Measurements from ENCODE around the gene SLC35E2B.
"Not testable (repeated sequence)": the region's sequence is repeated elsewhere in the genome, so short reads cannot be mapped to it uniquely, and the experiment has no call there.

The SLC35E2B gene

DNA sequence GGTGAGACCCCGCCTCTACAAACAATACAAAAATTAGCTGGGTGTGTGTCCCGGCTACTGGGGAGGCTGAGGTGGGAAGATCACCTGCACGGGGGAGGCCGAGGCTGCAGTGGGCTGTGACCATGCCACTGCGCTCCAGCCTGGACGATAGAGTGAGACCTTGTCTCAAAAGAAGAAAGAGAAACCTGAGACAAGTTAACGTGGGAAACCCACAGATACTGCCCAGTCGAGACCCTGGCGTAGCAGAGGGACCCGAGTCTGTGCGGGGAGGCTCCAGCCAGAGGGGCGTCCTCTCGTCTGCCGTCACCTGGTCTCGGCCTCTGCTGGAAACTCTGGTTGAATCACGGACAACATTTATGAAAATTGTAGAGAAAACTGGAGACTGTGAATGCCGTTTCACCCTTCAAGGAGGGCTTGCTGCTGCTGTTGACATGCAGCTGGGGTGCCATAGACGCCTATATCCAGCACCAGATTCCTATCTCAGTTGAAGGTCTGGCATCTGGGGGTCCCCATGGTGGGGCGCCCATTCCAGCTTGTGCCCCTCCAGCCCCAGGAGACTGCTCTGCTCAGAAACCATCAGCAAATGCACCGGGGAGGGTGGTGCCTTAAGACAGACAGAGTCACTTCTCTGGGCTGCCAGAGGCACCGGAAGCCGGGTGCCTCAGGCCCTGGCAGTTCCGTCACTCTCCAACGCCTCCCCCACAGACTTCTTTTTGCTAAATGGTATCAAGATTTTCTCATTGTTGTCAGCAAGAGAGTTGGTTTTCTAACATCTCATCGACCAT, 20.2 kb downstream of the SLC35E2B start:
- no peak for DNase-seq

DNA sequence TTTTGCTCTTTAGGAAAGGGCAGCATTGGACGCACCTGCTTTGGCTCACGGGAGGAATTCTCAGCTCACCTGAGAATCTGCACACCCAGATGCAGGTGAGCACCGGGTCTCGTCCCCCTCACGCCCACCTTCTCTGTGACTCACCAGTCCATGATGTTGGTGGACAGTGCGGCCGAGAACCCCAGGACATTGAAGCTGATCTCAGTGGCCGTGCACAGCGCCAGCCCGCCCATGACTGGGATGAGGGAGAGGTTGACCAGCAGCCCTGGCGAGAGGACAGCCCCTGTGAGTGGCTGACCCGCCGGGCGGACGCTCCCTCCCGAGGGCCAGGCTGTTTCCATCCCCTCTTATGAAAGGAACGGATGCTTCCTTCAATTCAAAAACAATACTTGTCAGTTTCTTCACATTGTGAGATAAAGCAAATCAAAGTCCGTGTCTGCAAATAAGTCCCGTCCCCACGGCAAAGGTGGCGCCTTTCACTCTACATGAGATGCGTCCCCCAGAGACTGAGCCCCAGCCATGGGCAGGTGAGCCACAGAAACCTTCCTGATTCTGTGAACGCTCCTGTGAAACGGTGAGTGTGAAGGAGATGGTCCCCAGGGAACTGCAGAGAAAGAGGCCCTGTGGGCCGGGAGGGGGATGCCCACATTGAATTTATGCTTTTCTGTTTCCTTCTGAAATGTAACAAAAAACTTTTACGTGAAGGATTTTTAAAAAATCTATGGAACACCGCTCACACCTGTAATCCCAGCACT, 21.1 kb downstream of the SLC35E2B start:
- DNase-seq, result no peak

DNA sequence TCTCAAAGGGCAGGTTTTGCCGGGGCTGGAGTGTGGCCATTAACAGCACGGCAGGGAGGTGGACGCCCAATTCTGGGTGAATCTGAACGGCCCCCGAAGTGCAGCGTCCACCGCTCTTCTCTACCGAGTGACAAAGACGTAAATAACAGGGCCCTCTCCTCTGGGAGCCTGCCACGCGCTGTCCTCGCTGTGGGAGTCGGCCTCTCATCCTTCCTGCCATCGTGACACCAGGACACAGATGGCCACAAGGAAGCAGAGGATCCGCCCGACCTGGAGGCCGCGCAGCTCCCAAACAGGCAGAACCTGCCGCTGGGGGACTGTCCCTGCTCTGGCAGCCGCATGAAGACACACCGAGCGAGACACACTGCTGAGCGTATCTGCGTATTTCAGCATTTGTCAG, 21.7 kb downstream of the SLC35E2B start:
- DNase-seq, result no peak

DNA sequence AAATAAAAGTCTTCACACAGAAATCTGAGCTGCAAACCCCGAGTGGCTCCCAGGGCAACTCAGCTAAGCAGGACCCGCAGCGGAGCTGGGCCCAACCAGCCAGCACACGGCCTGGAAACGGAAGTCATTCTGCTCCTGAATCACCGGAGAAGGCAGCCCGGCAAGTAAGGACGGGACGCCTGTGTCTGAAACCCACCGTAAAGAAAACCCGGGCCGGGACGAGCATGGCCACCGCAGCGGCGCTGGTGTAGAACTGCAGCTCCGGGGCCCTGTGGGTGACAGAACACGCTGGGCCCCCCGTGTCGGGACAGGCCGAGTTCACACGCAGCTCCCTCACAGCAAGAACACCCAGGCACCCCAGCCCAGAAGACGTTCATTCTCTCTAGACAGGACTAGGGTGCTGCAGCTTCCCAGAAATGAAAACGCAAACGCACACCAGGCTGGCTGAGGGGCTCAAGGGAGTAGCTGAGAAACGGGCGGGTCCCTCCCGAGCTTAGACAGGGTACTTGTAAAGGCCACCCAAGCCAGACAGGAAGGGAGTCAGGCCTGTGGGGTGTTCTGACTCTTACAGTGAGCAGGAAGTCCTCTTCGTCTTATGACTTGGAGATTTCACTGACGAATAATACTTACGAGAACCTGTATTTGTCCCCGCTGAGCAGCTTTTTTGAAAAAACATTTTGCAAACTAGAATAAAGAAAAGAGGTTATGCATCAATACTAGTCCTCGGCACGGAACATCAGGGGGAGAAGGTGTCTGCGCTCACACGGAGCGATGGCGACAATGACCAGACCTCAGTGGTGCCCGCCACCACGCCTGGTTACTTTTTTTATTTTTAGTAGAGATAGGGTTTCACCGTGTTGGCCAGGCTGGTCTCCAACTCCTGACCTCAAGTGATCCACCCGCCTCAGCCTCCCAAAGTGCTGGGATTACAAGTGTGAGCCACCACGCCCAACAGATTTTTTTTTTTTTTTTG, 22.8 kb downstream of the SLC35E2B start:
- no peak for DNase-seq

DNA sequence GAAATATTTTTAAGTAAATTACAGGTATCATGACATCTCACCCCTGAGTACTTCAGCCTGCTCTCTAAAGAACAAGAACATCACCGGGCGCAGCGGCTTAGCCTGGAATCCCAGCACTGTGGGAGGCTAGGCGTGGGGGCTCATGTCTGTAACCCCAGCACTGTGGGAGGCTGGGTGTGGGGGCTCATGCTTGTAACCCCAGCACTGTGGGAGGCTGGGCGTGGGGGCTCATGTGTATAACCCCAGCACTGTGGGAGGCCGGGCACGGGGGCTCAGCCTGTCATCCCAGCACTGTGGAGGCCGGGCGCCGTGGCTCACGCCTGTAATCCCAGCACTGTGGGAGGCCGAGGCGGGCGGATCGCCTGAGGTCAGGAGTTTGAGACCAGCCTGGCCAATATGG, 26.1 kb downstream of the SLC35E2B start:
- DNase-seq, result no peak

DNA sequence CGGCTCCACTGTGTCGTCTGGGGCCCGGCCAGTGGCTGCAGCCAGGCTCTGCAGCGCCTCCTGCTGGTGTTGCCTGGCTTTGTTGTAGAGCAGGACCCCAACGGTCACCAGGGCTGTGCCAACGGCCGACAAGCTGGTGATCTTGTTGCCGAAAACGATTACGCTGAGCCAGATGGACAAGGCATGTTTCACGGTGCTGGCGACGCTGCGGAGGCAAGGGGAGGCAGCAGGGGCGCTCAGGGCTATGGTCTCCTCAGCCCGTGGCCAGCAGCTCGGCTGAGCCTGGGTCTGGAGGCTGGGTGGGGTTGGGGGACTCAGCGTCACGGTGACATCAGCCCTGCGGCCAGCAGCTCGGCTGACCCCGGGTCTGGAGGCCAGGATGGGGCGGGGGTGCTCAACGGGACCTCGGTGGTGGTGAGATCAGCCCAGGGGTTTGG, 26.8 kb downstream of the SLC35E2B start:
- DNase-seq, result peak; percentile 36 to 56

DNA sequence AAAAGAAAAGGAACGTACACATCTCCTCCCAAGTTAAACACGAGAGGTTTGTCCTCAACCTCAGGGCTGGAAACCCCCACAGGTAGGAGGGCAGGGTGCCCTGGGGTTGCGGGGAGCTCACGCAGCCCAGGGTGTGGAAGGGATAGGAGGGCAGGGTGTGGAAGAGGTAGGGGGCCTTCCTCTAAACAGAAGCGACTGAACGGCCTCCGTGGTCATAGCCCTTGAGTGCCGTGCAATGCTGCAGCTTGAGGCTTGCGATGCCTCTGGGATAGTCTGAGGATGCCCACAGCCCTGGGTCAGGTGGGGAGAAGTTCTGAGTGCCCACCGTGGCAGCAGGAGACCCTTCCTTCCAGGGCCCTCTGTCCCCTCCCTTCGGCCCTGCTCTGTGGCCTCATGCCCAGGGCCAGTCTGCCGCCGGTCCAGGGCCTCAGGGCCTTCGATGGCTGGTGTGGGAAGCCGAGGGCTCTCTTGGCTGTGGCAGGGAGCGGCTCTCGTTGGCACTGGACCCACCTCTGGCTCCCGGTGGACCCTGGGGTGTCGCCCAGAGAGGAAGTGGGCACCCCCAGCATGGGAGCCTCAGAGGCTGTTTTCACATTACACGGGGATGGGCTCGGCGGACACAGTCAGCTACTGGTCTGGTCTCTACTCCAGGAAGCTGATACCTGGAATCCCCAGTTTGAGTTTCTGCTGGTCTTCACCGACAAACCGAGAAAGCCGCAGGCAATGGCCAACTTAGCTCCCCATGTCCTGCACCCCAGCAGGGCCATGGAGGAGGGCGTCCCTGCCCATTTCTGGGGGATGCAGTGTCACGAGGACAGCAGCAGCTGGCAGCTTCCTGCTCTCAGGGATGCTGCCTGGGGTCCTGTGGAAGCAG, 27.4 kb downstream of the SLC35E2B start:
- DNase-seq, result no peak

DNA sequence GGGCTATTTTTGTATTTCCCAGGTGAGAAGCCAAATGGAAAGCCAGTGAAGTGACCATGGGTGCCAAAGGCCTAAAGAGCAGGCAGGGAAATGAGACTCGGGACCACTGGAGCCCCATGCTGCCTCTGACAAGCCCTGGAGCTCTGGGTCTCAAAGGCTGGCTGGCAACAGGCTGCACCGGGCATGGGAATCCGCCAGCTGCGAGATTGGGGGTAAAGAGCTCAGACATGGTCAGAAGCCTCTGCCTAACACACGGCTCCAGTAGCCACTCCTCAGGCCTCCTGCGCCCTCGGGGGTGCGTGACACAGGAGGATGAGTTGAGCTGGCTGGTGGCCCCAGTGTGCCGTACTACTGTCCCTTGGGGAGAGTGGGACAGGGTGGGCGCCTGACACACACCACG, 28.3 kb downstream of the SLC35E2B start:
- not testable (repeated sequence) for DNase-seq

DNA sequence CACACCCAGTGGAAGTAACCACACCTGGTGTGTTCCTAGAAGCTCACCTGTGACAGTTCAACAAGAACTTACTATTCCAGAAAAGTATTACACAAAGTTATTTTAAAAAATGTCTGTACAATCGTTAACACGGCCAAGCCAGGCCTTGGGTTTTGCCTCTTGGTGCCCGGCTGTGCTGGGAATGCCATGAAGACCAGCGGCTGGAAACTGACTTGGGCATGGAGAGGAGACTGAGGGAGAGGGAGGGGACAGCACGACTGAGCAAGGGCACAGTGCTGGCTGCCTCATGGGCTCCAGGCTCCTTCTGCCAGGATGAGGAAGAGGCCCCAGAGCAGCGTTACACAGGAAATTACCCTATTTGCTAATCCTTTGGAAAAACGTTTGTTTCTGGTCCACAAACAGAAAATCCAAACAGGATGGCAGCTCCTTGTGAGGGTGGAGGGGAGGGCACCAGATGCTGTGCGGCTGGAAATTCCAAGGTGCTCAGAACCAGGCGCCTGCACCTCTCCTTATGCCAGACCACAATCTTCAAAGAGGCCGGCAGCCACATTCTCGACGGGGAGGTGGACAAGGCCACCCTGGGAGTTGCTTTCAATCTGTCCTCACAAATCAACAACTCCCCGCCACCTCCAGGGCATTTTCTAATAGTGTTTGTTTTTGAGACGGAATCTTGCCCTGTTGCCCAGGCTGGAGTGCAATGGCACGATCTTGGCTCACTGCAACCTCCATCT, 29.6 kb downstream of the SLC35E2B start:
- not testable (repeated sequence) for DNase-seq

DNA sequence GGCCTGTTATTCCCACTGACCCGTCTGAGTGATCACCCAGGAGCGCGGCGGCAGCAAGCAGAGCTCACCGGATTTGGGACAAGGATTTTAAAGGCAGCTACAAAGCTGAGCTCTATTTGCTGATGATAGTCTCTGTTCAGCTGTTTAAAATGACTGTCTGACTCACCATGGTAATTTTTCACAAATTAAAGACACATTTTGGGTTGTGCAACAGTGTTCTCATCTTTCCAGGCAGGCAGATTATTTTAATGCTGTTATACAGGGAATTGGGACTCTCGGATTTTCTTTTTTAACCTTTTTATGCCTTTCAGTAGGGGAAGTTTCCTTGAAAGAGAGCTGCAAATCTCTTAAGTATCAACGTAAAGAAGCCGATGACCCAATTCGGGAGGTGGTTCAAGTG, 30.2 kb downstream of the SLC35E2B start:
- not testable (repeated sequence) for DNase-seq

DNA sequence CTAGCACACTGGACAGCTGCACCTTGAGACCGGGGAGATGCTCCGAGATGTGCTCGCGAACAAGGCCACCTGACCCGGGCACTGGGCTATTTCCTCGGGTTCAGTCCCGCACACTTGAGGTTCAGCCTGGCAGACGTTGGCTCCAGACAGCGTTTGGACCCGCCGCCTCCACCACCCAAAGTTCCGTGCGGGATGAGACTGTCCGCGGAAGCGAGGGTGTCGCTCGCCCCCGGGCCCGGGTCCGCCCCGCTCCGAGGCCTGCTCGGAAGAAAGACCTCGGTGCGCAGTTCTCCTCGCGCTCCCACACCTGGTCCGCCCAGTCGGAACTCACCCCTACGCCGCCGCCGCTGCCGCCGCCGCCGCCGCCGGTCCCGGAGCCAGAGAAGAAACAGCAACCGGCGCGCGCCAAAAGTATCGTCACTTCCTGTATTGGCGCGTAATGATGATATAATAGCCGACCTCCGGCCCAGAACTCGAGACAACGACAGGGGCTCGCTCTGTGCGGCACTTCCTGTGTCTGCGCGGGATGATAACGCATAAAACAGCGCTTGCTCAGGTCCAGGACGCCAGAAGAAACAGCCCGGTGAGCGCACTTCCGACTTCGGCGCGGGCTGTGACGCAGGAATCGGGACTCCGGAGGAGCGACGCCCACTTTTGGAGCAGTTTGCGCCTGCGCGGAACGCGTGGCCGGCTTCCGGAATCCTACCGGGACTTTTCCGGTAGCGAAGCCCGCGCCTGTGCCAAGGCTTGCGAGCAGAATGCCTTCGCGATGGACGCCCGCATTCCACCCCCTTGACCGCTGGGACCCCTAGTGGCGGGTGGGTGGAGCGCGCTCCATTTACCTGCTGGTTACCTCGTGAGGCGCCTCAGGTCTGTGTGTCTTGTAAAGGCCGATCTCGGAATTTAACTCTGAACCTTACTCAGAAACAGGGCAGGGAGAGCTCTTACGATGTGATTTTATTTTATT, 33.7 kb downstream of the SLC35E2B start, which contains the start of gene CDK11B:
Gene CDK11B, minus strand, starts transcription at position 422 of the 967 bp plus-strand sequence. CDS start 1,519 bp downstream, outside the sequence.
- DNase-seq, result peak; percentile 88 to 100

DNA sequence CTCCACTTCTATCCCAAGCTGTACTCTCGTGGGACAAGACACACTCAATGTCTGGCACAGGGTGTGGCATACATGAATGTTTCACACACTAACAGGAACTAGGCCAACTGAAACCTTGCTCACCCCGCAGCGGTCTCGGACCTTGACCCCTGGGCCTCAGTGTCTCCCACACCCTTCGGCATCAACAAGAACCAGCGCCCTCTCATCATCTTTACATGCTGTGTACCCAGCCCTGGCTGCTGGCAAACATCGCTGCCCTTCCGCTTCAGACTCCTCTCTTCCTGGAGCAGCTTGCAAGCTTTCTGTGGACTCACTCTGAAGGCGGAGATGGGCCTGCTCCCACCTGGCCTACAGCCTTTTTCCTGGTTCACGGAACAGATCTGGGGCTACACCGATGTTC, 44.3 kb downstream of the SLC35E2B start:
- DNase-seq, result not testable (repeated sequence)

DNA sequence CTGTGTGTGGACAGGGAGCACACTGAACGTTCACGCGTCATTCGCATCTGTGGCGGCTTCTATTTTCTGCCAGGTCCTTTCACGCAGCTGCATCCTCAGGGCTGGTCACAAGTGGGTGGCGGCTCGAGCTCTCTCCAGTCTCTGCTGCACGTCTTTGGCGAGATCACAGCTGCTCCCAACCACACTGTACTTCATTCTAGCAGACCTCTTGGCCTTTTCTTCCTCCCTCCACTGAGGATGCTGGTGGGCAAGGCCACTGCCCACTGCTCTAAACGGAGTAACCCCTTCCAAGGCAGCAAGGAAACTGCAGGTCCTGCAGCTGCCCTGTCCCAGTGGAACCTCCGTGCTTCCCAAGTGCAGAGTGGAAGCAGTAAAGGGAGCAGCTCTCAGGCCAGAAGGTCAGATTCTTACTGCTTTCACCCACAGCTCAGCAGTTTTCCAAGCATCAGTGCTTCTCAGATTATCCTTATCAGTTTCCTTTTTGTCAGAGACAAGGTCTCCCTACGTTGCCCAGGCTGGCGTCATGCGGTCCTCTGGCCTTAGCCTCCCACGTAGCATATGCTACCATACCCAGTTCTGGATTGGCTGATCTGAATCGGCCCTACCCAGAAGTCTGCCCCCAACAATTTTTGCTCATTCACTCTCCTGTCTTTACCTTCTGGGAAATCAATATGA, 44.9 kb downstream of the SLC35E2B start:
- not testable (repeated sequence) for DNase-seq

DNA sequence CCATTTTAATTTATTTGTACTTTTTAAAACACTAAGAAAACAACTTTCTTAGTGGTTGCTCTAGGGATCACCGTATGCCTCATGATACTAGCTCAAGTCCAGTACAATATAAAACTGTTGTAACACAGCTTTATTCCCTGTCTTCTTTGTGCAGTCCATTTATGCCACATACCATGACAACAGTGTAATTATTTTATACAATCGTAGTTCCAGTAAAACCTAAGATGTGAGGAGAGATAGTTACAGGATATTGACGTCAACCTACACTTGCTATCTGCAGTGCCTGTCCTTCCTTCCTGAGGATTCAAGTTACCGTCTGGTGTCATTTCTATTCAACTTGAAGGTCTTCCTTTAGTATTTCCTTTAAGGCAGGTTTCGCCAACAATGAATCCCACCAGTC, 46.3 kb downstream of the SLC35E2B start:
- not testable (repeated sequence) for DNase-seq

DNA sequence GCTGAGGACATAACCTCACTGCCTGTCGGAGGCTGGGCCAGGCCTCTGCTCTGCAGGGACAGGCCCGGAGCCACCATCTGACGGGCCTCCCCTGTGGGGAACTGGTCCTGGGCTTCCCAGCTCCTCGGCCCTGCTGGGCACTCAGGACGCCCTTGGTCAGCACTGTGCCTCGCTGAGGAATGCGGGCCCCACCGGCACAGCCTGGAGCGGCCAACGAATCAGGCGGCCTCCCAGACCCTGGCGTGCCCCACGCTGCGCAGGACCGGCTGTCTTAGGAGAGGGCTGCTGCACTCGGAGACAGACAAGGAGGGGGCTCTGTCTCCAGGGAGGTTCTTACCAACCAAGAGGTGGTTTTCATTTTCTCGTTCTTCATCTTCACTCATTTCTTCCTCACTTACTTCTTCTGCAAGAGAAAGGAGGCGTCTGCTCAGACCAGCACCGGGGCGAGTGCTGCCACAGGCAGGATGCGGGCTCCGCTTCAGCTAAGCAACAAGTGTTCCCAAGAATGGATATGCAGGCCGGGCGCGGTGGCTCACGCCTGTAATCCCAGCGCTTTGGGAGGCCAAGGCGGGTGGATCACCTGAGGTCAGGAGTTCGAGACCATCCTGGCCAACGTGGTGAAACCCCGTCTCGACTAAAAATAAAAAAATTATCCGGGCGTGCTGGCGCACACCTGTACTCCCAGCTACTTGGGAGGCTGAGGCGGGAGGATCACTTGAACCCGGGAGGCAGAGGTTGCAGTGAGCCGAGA, 51.7 kb downstream of the SLC35E2B start:
- not testable (repeated sequence) for DNase-seq

DNA sequence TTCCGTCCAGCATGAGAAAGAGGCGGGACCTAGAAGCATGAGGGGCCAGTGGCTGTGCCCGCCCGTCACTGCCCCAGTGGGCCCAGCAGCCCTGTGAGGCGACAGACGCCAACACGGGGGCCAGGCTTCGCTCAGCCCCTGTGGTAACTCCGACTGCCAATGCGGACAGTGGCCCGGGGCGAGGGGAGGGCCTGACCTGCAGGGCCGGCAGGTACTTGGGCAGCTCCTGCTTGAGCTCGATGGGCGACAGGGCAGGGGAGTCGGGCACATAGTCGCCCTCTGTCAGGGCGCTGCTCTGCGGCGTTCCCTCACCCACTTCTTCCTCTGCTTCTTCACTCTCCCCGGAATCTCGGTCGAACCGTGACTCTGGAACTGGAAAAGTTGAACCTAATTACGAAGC, 52.5 kb downstream of the SLC35E2B start:
- not testable (repeated sequence) for DNase-seq

DNA sequence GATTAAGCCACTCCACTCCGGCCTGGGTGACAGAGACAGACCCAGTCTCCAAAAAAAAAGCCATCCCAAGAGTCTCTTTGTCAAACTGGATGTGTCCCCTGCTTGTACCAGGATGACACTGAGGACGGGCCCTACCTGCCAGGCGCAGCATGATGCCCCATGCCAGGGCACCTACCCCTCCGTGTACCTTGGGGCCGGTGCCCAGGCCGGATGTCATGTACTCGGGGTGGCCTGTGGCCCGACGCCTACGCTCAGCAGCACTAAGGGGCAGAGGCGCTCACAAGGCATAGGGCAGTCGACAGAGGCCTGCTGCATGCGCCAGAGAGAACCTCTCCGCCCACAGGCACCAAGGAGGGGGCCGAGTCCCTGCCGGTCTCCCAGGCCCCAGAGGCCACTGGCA, 53.2 kb downstream of the SLC35E2B start:
- DNase-seq, result not testable (repeated sequence)

DNA sequence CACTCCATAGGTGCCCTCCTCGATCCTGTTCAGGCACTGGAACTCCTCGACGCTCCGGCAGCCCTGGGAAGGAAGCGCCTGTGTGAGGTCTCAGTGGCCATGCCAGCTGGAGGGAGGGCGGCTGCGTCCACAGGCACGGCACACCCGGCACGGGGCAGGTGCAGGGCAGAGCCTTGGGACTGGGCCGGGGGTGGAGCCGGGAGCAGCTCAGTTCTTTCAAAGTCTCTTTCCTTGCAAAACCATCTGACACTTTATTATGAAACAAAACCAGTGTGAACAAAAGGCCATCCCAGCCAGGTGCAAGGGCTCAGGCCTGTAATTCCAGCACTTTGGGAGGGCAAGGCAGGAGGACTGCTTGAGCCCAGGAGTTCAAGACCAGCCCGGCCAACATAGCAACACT, 54.1 kb downstream of the SLC35E2B start:
- not testable (repeated sequence) for DNase-seq
